ENCODE data around the gene SMIM14. TPM values are rescaled to one million over a fixed set of nuclear protein-coding genes. Genes with fewer than 3 reads are reported as not detected.

Gene SMIM14
- total and polyA plus RNA-seq, 2 donors: 36.4 to 45.2 TPM

GRCh38 chr4:39606747-39607146 is 31.9 kb downstream of the SMIM14 start:
- WGBS: 97% methylated on average over 2 of the region's 2 CpGs
- no peak for DNase-seq (ENCODE audit: extremely low spot score)
- Histone ChIP-seq H3K27ac (ENCODE audit: low read depth) (no peak overlapping the region), H3K36me3 (ENCODE audit: insufficient read depth) (peaks cover 4% of the 10 kb centered on the region), H3K4me1 (ENCODE audit: insufficient read depth) (no peaks in the 10 kb centered on the region), H3K4me3 (ENCODE audit: low read depth, low read length) (no peak overlapping the region)

GRCh38 chr4:39597695-39598381 is 40.8 kb downstream of the SMIM14 start:
- Histone ChIP-seq H3K4me3 (ENCODE audit: low read depth, low read length) (no peak overlapping the region), H3K36me3 (ENCODE audit: insufficient read depth) (no peaks in the 10 kb centered on the region), H3K27ac (ENCODE audit: low read depth) (no peak overlapping the region), H3K4me1 (ENCODE audit: insufficient read depth) (no peaks in the 10 kb centered on the region)
- 91% methylated on average over 3 of the region's 3 CpGs for WGBS
- DNase-seq (ENCODE audit: extremely low spot score): no peak

DNA sequence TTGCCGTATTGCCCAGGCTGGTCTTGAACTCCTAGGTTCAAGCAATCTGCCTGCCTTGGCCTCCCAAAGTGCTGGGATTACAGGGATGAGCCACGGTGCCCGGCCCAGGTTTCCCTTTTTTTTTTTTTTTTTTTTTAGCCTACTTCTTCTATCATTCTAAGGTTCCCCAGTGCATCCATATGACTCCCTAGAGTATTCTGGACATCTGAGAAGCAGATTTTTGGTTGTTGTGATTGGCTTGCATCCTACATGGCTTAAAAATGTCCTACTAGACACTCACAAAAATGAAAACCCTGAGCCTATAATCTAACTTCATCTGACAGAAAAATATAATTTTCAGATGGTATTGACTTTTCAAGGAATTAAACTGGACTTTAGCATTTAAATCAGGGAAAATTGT is 41.7 kb downstream of the SMIM14 start:
- DNase-seq (ENCODE audit: extremely low spot score): no peak
- no peak overlapping the region for H3K27ac ChIP-seq (ENCODE audit: low read depth)
- no peaks in the 10 kb centered on the region for H3K36me3 ChIP-seq (ENCODE audit: insufficient read depth)
- WGBS: 97% methylated on average over 3 of the region's 3 CpGs
- H3K4me1 ChIP-seq (ENCODE audit: insufficient read depth): no peaks in the 10 kb centered on the region
- H3K4me3 ChIP-seq (ENCODE audit: low read depth, low read length): no peak overlapping the region

GRCh38 chr4:39591290-39591689 is 47.4 kb downstream of the SMIM14 start:
- no peak for DNase-seq (ENCODE audit: extremely low spot score)
- Histone ChIP-seq H3K4me1 (ENCODE audit: insufficient read depth) (no peaks in the 10 kb centered on the region), H3K27ac (ENCODE audit: low read depth) (no peak overlapping the region), H3K36me3 (ENCODE audit: insufficient read depth) (no peaks in the 10 kb centered on the region), H3K4me3 (ENCODE audit: low read depth, low read length) (no peak overlapping the region)
- WGBS: 77% methylated on average over 5 of the region's 5 CpGs

- no peaks in the 10 kb centered on the region for H3K36me3 ChIP-seq (ENCODE audit: insufficient read depth)
- no peak for DNase-seq (ENCODE audit: extremely low spot score)
- no peak overlapping the region for H3K27ac ChIP-seq (ENCODE audit: low read depth)
- no peaks in the 10 kb centered on the region for H3K4me1 ChIP-seq (ENCODE audit: insufficient read depth)
- 88% methylated on average over 3 of the region's 3 CpGs for WGBS
- no peak overlapping the region for H3K4me3 ChIP-seq (ENCODE audit: low read depth, low read length)
These were observed 50.8 kb downstream of the SMIM14 start for GRCh38 chr4:39587881-39588280.

- H3K36me3 ChIP-seq (ENCODE audit: insufficient read depth): no peaks in the 10 kb centered on the region
- no peak for DNase-seq (ENCODE audit: extremely low spot score)
- no peak overlapping the region for H3K4me3 ChIP-seq (ENCODE audit: low read depth, low read length)
- no peak overlapping the region for H3K27ac ChIP-seq (ENCODE audit: low read depth)
- H3K4me1 ChIP-seq (ENCODE audit: insufficient read depth): no peaks in the 10 kb centered on the region
- WGBS: 98% methylated on average over 5 of the region's 5 CpGs
These were observed 63.7 kb downstream of the SMIM14 start for GRCh38 chr4:39574946-39575345.

DNA sequence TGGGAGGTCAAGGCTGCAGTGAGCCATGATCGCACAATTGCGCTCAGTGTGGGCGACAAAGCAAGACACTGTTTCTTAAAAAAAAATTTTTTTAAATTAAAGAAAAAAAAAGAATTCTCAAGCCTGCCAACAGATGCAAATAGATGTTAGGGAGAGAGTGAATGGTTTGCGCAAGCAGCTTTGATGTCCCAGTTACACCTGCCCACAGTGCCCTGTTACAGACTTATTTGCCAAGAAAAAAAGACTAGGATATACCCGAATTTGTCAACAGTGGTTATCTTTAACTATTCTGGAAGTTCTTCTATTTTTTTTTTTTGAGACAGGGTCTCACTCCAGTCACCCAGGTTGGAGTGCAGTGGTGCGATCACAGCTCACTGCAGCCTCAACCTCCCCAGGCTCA is 67.2 kb downstream of the SMIM14 start:
- Histone ChIP-seq H3K36me3 (ENCODE audit: insufficient read depth) (no peaks in the 10 kb centered on the region), H3K27ac (ENCODE audit: low read depth) (no peak overlapping the region), H3K4me3 (ENCODE audit: low read depth, low read length) (no peak overlapping the region), H3K4me1 (ENCODE audit: insufficient read depth) (no peaks in the 10 kb centered on the region)
- 84% methylated on average over 6 of the region's 6 CpGs for WGBS
- no peak for DNase-seq (ENCODE audit: extremely low spot score)

- 94% methylated on average over 4 of the region's 4 CpGs for WGBS
- Histone ChIP-seq H3K4me3 (ENCODE audit: low read depth, low read length) (no peak overlapping the region), H3K4me1 (ENCODE audit: insufficient read depth) (no peaks in the 10 kb centered on the region), H3K36me3 (ENCODE audit: insufficient read depth) (no peaks in the 10 kb centered on the region), H3K27ac (ENCODE audit: low read depth) (no peak overlapping the region)
- DNase-seq (ENCODE audit: extremely low spot score): no peak
These were observed 67.6 kb downstream of the SMIM14 start for GRCh38 chr4:39571054-39571453.

- 80% methylated on average over 4 of the region's 4 CpGs for WGBS
- Histone ChIP-seq H3K27ac (ENCODE audit: low read depth) (no peak overlapping the region), H3K36me3 (ENCODE audit: insufficient read depth) (no peaks in the 10 kb centered on the region), H3K4me3 (ENCODE audit: low read depth, low read length) (no peak overlapping the region), H3K4me1 (ENCODE audit: insufficient read depth) (no peaks in the 10 kb centered on the region)
- no peak for DNase-seq (ENCODE audit: extremely low spot score)
These were observed 69.5 kb downstream of the SMIM14 start for GRCh38 chr4:39569209-39569608.

DNA sequence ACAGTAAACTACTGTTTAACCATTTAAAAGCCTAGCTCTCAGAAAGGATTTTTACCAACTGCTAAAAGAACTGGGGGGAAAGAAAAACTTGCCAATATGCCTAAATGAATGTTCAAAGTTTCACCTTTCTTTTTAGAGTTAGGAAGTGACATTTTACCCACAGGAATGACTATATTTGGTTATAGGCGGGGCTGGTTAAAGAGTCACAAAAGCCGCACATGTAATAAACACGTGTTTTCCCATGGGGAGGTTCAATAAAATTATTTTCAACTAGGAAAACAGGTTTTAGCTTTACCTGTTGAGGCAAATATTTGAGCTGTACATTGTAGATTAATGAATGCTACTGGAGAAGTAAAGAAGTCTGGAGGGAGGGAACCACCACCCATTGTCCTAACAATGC is 69.9 kb downstream of the SMIM14 start:
- Histone ChIP-seq H3K4me1 (ENCODE audit: insufficient read depth) (no peaks in the 10 kb centered on the region), H3K27ac (ENCODE audit: low read depth) (no peak overlapping the region), H3K4me3 (ENCODE audit: low read depth, low read length) (no peak overlapping the region), H3K36me3 (ENCODE audit: insufficient read depth) (no peaks in the 10 kb centered on the region)
- WGBS: 75% methylated on average over 3 of the region's 3 CpGs
- peak; percentile 61 for DNase-seq (ENCODE audit: extremely low spot score)

GRCh38 chr4:39565878-39566600 is 72.6 kb downstream of the SMIM14 start:
- Histone ChIP-seq H3K4me3 (ENCODE audit: low read depth, low read length) (no peak overlapping the region), H3K4me1 (ENCODE audit: insufficient read depth) (no peaks in the 10 kb centered on the region), H3K36me3 (ENCODE audit: insufficient read depth) (no peaks in the 10 kb centered on the region), H3K27ac (ENCODE audit: low read depth) (no peak overlapping the region)
- no peak for DNase-seq (ENCODE audit: extremely low spot score)
- WGBS: 83% methylated on average over 6 of the region's 6 CpGs

DNA sequence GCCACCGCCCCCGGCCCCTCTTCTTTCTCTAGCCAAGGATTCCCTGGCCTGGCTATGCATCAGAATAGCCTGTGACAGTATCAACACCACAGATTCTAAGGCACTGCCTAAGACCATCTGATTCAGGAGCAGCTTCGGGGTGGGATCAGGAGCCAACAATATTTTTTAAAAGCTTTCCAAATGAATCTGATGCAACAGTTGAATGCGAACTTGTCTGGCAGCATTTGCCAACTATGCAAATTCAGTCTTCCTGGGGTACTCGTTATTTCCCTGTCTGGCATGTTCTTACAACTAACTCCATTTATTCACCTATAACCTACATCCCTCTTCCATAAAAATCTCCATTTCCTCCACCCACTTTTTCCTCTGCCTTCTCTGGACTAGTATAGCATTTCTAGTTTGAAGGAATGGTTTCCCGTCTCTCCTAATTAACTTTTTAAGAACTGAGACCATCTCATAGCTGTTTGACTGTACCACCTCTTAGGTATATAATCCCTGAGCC is 75.3 kb downstream of the SMIM14 start:
- Histone ChIP-seq H3K4me3 (ENCODE audit: low read depth, low read length) (no peak overlapping the region), H3K4me1 (ENCODE audit: insufficient read depth) (no peaks in the 10 kb centered on the region), H3K36me3 (ENCODE audit: insufficient read depth) (no peaks in the 10 kb centered on the region), H3K27ac (ENCODE audit: low read depth) (no peak overlapping the region)
- 85% methylated on average over 6 of the region's 6 CpGs for WGBS
- DNase-seq (ENCODE audit: extremely low spot score): no peak

- no peak overlapping the region for H3K4me3 ChIP-seq (ENCODE audit: low read depth, low read length)
- no peaks in the 10 kb centered on the region for H3K4me1 ChIP-seq (ENCODE audit: insufficient read depth)
- WGBS: 96% methylated on average over 5 of the region's 5 CpGs
- no peak overlapping the region for H3K27ac ChIP-seq (ENCODE audit: low read depth)
- no peaks in the 10 kb centered on the region for H3K36me3 ChIP-seq (ENCODE audit: insufficient read depth)
- DNase-seq (ENCODE audit: extremely low spot score): no peak
These were observed 75.9 kb downstream of the SMIM14 start for GRCh38 chr4:39562792-39563191.

DNA sequence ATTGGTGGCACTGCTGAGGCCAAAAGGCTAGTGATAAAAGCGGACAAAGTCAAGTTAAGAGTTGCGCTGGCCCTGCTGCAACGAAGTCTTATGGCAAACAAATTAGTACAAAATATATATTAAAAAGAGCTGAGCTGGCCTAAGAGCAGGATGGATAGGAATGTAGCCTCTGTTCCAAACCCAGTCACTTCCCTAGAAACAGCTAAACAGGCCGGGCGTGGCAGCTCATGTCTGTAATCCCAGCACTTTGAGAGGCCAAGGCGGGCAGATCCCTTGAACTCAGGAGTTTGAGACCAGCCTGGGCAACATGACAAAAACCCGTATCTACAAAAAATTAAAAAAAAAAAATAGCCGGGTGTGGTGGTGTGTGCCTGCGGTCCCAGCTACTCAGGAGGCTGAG is 79.0 kb downstream of the SMIM14 start:
- Histone ChIP-seq H3K4me1 (ENCODE audit: insufficient read depth) (no peaks in the 10 kb centered on the region), H3K27ac (ENCODE audit: low read depth) (peak overlapping the region; percentile 56), H3K4me3 (ENCODE audit: low read depth, low read length) (no peak overlapping the region), H3K36me3 (ENCODE audit: insufficient read depth) (no peaks in the 10 kb centered on the region)
- WGBS: 62% methylated on average over 9 of the region's 9 CpGs
- no peak for DNase-seq (ENCODE audit: extremely low spot score)

Measured in urinary bladder (tissue), 4 donors.